ENCODE results near the gene ADAMTSL5. TPM values are rescaled to one million over a fixed set of nuclear protein-coding genes. Genes with fewer than 3 reads are reported as not detected.

Gene ADAMTSL5
- total RNA-seq, 1 donor from 2014 or later: 0.83 TPM

DNA sequence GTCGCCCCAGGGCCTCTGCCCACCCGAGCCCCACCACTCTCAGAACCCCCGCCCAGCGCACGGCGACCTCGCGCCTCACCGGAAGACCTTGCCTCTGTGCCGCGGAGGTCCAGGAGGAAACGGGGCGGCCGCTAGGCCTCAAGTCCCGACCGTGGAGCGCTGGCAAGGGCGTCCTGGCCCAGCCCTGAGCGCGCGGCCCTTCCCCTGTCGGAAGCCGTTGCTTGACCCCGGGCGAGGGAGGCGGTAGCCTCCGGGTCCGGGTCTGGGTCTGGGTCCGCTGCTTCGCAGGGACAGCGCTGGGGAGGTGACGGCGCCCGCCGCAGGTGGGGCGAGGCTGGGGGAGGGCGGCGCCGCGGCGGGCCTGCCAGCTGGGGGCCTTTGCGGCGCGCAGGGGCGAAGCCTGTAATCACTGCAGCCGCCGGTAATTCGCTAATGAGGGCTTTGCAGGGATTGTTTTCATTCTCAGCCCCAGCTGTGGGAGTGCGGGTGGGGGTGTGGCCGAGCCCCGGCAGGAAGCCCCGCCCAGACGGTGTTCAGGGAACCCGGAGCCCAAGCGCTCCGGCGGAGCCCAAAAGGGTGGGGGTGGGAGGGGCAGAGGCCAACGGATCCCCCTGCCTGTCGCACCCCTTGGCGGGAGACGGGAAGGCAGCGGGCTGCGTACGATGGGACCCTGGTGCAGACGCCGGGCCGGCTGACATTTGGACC is 42.4 kb downstream of the ADAMTSL5 start:
- Mint-ChIP-seq H3K4me1 (ENCODE audit: low read depth, unreplicated experiment) (peaks cover 7% of the 10 kb centered on the region), H3K4me3 (ENCODE audit: unreplicated experiment) (peak overlapping the region; percentile 49), H3K36me3 (ENCODE audit: unreplicated experiment) (no peaks in the 10 kb centered on the region), H3K27ac (ENCODE audit: unreplicated experiment) (peak overlapping the region; percentile 52), H3K9me3 (ENCODE audit: unreplicated experiment) (peaks cover 29% of the 10 kb centered on the region), H3K27me3 (ENCODE audit: unreplicated experiment) (peaks cover 32% of the 10 kb centered on the region)
- TF ChIP-seq, protein P1, sequence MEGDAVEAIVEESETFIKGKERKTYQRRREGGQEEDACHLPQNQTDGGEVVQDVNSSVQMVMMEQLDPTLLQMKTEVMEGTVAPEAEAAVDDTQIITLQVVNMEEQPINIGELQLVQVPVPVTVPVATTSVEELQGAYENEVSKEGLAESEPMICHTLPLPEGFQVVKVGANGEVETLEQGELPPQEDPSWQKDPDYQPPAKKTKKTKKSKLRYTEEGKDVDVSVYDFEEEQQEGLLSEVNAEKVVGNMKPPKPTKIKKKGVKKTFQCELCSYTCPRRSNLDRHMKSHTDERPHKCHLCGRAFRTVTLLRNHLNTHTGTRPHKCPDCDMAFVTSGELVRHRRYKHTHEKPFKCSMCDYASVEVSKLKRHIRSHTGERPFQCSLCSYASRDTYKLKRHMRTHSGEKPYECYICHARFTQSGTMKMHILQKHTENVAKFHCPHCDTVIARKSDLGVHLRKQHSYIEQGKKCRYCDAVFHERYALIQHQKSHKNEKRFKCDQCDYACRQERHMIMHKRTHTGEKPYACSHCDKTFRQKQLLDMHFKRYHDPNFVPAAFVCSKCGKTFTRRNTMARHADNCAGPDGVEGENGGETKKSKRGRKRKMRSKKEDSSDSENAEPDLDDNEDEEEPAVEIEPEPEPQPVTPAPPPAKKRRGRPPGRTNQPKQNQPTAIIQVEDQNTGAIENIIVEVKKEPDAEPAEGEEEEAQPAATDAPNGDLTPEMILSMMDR (IDR thresholded peaks at IDR 0.05; ENCODE audit: partially characterized antibody, unreplicated experiment): no peak
- peak; percentile 79 for DNase-seq

DNA sequence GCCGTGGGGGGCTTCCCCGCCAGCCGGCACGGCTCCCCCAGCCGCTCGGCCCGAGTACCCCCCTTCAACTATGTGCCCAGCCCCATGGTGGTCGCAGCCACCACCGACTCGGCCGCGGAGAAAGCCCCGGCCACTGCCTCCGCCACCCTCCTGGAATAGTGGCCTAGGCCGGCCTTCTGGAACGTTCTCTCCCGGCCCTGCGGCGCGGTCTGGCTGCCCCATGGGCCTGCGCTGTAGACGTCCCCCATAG is 42.8 kb downstream of the ADAMTSL5 start:
- TF ChIP-seq, protein P1 (IDR thresholded peaks at IDR 0.05; ENCODE audit: partially characterized antibody, unreplicated experiment): no peak
- Mint-ChIP-seq H3K27ac (ENCODE audit: unreplicated experiment) (peak overlapping the region; percentile 52), H3K4me1 (ENCODE audit: low read depth, unreplicated experiment) (peaks cover 7% of the 10 kb centered on the region), H3K4me3 (ENCODE audit: unreplicated experiment) (peak overlapping the region; percentile 49), H3K27me3 (ENCODE audit: unreplicated experiment) (peaks cover 31% of the 10 kb centered on the region), H3K36me3 (ENCODE audit: unreplicated experiment) (no peaks in the 10 kb centered on the region), H3K9me3 (ENCODE audit: unreplicated experiment) (peaks cover 29% of the 10 kb centered on the region)
- no peak for DNase-seq

DNA sequence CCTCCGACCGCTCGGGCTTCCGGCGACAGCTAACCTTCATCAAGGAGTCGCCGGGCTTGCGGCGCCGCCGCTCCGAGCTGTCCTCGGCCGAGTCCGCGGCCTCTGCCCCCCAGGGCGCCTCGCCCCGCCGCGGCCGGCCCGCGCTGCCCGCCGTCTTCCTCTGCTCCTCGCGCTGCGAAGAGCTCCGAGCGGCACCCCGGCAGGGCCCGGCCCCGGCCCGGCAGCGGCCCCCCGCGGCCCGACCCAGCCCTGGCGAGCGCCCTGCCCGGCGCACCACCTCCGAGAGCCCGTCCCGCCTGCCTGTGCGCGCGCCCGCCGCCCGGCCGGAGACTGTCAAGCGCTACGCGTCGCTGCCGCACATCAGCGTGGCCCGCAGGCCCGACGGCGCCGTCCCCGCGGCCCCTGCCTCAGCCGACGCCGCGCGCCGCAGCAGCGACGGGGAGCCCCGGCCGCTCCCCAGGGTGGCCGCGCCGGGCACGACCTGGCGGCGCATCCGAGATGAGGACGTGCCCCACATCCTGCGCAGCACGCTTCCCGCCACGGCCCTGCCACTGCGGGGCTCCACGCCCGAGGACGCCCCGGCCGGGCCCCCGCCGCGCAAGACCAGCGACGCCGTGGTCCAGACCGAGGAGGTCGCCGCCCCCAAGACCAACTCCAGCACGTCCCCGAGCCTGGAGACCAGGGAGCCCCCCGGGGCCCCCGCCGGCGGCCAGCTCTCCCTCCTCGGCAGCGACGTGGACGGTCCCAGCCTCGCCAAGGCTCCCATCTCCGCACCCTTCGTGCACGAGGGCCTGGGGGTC is 43.4 kb downstream of the ADAMTSL5 start:
- peaks cover 29% of the 10 kb centered on the region for H3K9me3 Mint-ChIP-seq (ENCODE audit: unreplicated experiment)
- peaks cover 7% of the 10 kb centered on the region for H3K4me1 Mint-ChIP-seq (ENCODE audit: low read depth, unreplicated experiment)
- H3K4me3 Mint-ChIP-seq (ENCODE audit: unreplicated experiment): no peak overlapping the region
- H3K36me3 Mint-ChIP-seq (ENCODE audit: unreplicated experiment): no peaks in the 10 kb centered on the region
- H3K27ac Mint-ChIP-seq (ENCODE audit: unreplicated experiment): no peak overlapping the region
- TF ChIP-seq, protein P1 (IDR thresholded peaks at IDR 0.05; ENCODE audit: partially characterized antibody, unreplicated experiment): no peak
- DNase-seq: peak; percentile 34
- peaks cover 31% of the 10 kb centered on the region for H3K27me3 Mint-ChIP-seq (ENCODE audit: unreplicated experiment)

DNA sequence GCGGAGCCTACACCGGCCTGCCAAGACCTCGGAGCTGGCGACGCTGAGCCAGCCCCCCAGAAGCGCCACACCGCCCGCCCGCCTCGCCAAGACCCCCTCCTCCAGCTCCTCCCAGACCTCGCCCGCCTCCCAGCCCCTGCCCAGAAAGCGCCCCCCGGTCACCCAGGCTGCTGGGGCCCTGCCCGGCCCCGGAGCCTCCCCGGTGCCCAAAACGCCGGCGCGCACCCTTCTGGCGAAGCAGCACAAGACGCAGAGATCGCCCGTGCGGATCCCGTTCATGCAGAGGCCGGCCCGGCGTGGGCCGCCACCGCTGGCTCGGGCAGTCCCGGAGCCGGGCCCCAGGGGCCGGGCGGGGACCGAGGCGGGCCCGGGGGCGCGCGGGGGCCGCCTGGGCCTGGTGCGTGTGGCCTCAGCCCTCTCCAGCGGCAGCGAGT is 44.0 kb downstream of the ADAMTSL5 start:
- TF ChIP-seq, protein P1 (IDR thresholded peaks at IDR 0.05; ENCODE audit: partially characterized antibody, unreplicated experiment): no peak
- no peak overlapping the region for H3K4me3 Mint-ChIP-seq (ENCODE audit: unreplicated experiment)
- DNase-seq: peak; percentile 55
- peaks cover 26% of the 10 kb centered on the region for H3K9me3 Mint-ChIP-seq (ENCODE audit: unreplicated experiment)
- peaks cover 7% of the 10 kb centered on the region for H3K4me1 Mint-ChIP-seq (ENCODE audit: low read depth, unreplicated experiment)
- no peak overlapping the region for H3K27ac Mint-ChIP-seq (ENCODE audit: unreplicated experiment)
- peaks cover 31% of the 10 kb centered on the region for H3K27me3 Mint-ChIP-seq (ENCODE audit: unreplicated experiment)
- H3K36me3 Mint-ChIP-seq (ENCODE audit: unreplicated experiment): no peaks in the 10 kb centered on the region

DNA sequence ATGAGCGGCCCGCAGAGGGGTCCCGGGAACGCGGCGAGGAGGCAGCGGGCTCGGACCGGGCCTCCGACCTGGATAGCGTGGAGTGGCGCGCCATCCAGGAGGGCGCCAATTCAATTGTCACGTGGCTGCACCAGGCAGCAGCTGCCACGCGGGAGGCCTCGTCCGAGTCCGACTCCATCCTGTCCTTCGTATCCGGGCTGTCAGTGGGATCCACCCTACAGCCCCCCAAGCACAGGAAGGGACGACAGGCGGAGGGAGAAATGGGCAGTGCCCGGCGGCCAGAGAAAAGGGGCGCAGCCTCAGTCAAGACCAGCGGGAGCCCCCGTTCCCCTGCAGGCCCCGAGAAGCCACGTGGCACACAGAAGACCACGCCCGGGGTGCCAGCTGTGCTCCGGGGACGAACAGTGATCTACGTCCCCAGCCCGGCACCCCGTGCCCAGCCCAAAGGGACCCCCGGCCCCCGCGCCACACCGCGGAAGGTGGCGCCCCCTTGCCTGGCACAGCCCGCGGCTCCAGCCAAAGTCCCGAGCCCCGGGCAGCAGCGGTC is 44.5 kb downstream of the ADAMTSL5 start:
- H3K4me1 Mint-ChIP-seq (ENCODE audit: low read depth, unreplicated experiment): peaks cover 6% of the 10 kb centered on the region
- peaks cover 23% of the 10 kb centered on the region for H3K9me3 Mint-ChIP-seq (ENCODE audit: unreplicated experiment)
- H3K27ac Mint-ChIP-seq (ENCODE audit: unreplicated experiment): peak overlapping the region; percentile 55
- peaks cover 28% of the 10 kb centered on the region for H3K27me3 Mint-ChIP-seq (ENCODE audit: unreplicated experiment)
- DNase-seq: no peak
- TF ChIP-seq, protein P1 (IDR thresholded peaks at IDR 0.05; ENCODE audit: partially characterized antibody, unreplicated experiment): no peak
- H3K36me3 Mint-ChIP-seq (ENCODE audit: unreplicated experiment): no peaks in the 10 kb centered on the region
- H3K4me3 Mint-ChIP-seq (ENCODE audit: unreplicated experiment): no peak overlapping the region

Measured in glutamatergic neuron (in vitro differentiated cells).